Measurements from ENCODE around the gene DCC.

Gene DCC

DNA sequence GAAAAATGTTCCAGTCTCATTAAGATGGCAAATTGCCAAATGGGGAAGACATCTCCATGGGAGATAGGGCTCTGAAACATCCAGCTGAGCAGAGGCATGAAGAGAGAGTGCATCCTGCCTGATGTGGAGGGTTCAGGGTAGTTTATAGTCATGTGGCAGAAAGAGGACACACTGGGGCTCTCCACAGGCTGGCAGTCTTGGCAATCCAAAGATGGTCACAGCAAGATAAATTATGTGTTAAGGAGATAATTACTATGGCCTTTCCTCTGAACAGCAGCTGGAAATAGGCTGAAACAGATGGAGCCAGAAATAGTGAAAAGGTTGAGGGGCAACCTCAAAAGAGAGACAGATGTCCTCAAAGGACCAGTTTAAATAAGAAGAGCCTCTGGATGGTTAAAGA lies 97.2 kb downstream of the DCC start:
- no peaks in the 10 kb centered on the region for H3K4me1 ChIP-seq (ENCODE audit: insufficient read depth, low read length, poor library complexity, severe bottlenecking)

DNA sequence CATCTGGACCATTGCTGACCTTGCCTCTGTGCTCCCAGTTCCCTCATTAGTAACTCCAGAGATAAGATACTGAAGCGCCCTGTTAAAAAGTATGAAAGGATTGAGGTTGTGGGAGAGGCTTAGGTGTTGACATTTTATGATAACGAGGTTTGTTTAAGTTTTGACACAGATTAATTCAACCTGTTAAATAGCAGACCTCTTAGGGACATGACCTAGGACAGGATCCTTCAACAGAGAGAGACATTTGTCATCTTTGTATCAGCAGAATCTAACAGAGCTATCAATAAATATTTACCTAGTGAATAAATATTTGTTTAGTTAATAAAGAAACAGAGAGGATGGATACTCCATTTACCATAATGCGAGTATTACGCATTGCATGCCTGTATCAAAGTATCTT lies 99.5 kb downstream of the DCC start:
- Histone ChIP-seq H2AFZ (ENCODE audit: low read length) (no peak overlapping the region), H3K9me2 (replicated peaks; ENCODE audit: low read depth, low read length) (no peaks in the 10 kb centered on the region), H3K4me1 (ENCODE audit: insufficient read depth, low read length, poor library complexity, severe bottlenecking) (no peaks in the 10 kb centered on the region), H4K20me1 (ENCODE audit: insufficient read depth, low read length, poor library complexity, severe bottlenecking) (no peaks in the 10 kb centered on the region), H3K27me3 (ENCODE audit: insufficient read depth, low read length, poor library complexity, severe bottlenecking) (no peaks in the 10 kb centered on the region), H3K36me3 (ENCODE audit: insufficient read depth, low read length) (no peaks in the 10 kb centered on the region), H3K9me3 (ENCODE audit: insufficient read depth, low read depth, low read length) (no peaks in the 10 kb centered on the region; the same call in 1 of the 2 replicates), H3F3A (ENCODE audit: low read depth) (no peaks in the 10 kb centered on the region), H3K4me3 (ENCODE audit: low read length, poor library complexity, severe bottlenecking) (no peak overlapping the region), H3K9ac (ENCODE audit: low read depth, low read length, poor library complexity, severe bottlenecking) (no peak overlapping the region), H3K79me2 (ENCODE audit: insufficient read depth, low read length) (no peaks in the 10 kb centered on the region), H3K4me2 (ENCODE audit: low read depth, low read length, poor library complexity, severe bottlenecking) (no peak overlapping the region)
- no peak for TF ChIP-seq EZH2phosphoT487 (IDR thresholded peaks at IDR 0.05; ENCODE audit: borderline replicate concordance)
- TF ChIP-seq, protein P1, sequence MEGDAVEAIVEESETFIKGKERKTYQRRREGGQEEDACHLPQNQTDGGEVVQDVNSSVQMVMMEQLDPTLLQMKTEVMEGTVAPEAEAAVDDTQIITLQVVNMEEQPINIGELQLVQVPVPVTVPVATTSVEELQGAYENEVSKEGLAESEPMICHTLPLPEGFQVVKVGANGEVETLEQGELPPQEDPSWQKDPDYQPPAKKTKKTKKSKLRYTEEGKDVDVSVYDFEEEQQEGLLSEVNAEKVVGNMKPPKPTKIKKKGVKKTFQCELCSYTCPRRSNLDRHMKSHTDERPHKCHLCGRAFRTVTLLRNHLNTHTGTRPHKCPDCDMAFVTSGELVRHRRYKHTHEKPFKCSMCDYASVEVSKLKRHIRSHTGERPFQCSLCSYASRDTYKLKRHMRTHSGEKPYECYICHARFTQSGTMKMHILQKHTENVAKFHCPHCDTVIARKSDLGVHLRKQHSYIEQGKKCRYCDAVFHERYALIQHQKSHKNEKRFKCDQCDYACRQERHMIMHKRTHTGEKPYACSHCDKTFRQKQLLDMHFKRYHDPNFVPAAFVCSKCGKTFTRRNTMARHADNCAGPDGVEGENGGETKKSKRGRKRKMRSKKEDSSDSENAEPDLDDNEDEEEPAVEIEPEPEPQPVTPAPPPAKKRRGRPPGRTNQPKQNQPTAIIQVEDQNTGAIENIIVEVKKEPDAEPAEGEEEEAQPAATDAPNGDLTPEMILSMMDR (conservative IDR thresholded peaks at IDR 0.05; ENCODE audit: low read length) = no peak

More for the DNA sequence above, 97.2 kb downstream of the DCC start:
- Histone ChIP-seq H3K36me3 (ENCODE audit: insufficient read depth, low read length) (no peaks in the 10 kb centered on the region), H3K4me2 (ENCODE audit: low read depth, low read length, poor library complexity, severe bottlenecking) (no peak overlapping the region), H3K9me2 (replicated peaks; ENCODE audit: low read depth, low read length) (no peaks in the 10 kb centered on the region), H3K4me3 (ENCODE audit: low read length, poor library complexity, severe bottlenecking) (no peak overlapping the region), H3K9me3 (ENCODE audit: insufficient read depth, low read depth, low read length) (no peaks in the 10 kb centered on the region; the same call in 1 of the 2 replicates), H3K27me3 (ENCODE audit: insufficient read depth, low read length, poor library complexity, severe bottlenecking) (no peaks in the 10 kb centered on the region), H3K79me2 (ENCODE audit: insufficient read depth, low read length) (no peaks in the 10 kb centered on the region), H2AFZ (ENCODE audit: low read length) (no peak overlapping the region), H3F3A (ENCODE audit: low read depth) (no peaks in the 10 kb centered on the region), H3K9ac (ENCODE audit: low read depth, low read length, poor library complexity, severe bottlenecking) (no peak overlapping the region), H4K20me1 (ENCODE audit: insufficient read depth, low read length, poor library complexity, severe bottlenecking) (no peaks in the 10 kb centered on the region)
- TF ChIP-seq, protein P1 (conservative IDR thresholded peaks at IDR 0.05; ENCODE audit: low read length) = no peak
- TF ChIP-seq EZH2phosphoT487 (IDR thresholded peaks at IDR 0.05; ENCODE audit: borderline replicate concordance) = no peak

DNA sequence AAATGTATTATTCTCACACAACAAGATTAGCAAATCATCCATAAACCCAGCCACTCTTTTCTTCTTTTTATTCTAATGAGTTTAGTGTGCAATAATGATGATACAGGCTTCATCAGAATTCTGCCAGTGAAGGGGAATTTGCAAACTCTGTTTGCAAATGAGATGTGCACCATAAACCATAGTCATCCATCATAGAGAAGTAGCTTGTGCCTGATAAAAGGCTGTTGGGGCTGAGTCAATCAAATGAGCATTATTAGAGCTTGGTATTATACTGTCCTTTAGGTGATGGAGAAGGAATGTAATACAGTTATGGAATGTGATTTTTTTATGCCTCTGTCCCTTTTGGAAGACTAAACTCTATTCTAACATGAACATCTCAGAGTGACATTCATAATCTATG lies 101.8 kb downstream of the DCC start:
- Histone ChIP-seq H3K36me3 (ENCODE audit: insufficient read depth, low read length) (no peaks in the 10 kb centered on the region), H3K9ac (ENCODE audit: low read depth, low read length, poor library complexity, severe bottlenecking) (no peak overlapping the region), H3K79me2 (ENCODE audit: insufficient read depth, low read length) (no peaks in the 10 kb centered on the region), H3K4me3 (ENCODE audit: low read length, poor library complexity, severe bottlenecking) (no peak overlapping the region), H4K20me1 (ENCODE audit: insufficient read depth, low read length, poor library complexity, severe bottlenecking) (no peaks in the 10 kb centered on the region), H3K4me1 (ENCODE audit: insufficient read depth, low read length, poor library complexity, severe bottlenecking) (no peaks in the 10 kb centered on the region), H3K4me2 (ENCODE audit: low read depth, low read length, poor library complexity, severe bottlenecking) (no peak overlapping the region), H2AFZ (ENCODE audit: low read length) (no peak overlapping the region), H3K9me2 (replicated peaks; ENCODE audit: low read depth, low read length) (no peaks in the 10 kb centered on the region), H3K9me3 (ENCODE audit: insufficient read depth, low read depth, low read length) (no peaks in the 10 kb centered on the region; the same call in 1 of the 2 replicates), H3K27me3 (ENCODE audit: insufficient read depth, low read length, poor library complexity, severe bottlenecking) (no peaks in the 10 kb centered on the region), H3F3A (ENCODE audit: low read depth) (no peaks in the 10 kb centered on the region)
- TF ChIP-seq EZH2phosphoT487 (IDR thresholded peaks at IDR 0.05; ENCODE audit: borderline replicate concordance) = no peak
- TF ChIP-seq, protein P1 (conservative IDR thresholded peaks at IDR 0.05; ENCODE audit: low read length) = no peak

All from Loucy (cell line).